HG02588 (cell line): ENCODE measurements around the gene SEC14L1.
"Not testable (repeated sequence)": the region's sequence is repeated elsewhere in the genome, so short reads cannot be mapped to it uniquely, and the experiment has no call there.

ENCODE experiments used
- ATAC-seq: cut with Tn5 transposase; IDR thresholded peaks from one replicate; pipeline ENCODE4 v1.9.1; 2021; ENCODE audit warnings: mild to moderate bottlenecking, moderate library complexity; ENCODE audit not compliant: unreplicated experiment

SEC14L1 gene

GRCh38 chr17:77140166-77140877 is 447 bp upstream of the SEC14L1 start:
- peak; percentile 83 for ATAC-seq

DNA sequence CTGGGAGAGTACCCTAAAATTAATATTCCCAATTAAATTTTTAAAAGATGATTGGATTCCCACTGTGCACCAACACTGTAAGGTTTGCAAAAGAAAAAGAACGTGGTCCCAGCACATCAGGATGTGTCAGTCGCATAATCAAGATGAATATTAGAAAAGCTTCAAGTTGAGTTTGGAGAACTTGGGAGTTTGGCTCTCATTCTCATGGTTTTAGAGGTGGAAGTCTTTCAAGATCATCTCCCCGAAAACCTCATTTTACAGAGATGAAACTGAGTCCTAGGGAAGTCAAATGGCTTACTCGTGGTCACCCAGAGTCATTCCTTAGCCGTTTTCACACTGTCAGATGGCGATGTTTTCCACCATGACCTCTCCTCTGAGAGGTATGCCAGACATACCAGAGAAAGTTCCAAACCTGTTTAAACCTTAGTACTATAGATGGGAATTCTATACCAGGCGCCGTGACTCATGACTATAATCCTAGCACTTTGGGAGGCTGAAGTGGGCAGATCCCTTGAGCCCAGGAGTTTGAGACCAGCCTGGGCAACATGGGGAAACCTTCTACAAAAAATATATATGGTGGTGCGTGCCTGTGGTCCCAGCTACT is 1.2 kb downstream of the SEC14L1 start:
- ATAC-seq: no peak

DNA sequence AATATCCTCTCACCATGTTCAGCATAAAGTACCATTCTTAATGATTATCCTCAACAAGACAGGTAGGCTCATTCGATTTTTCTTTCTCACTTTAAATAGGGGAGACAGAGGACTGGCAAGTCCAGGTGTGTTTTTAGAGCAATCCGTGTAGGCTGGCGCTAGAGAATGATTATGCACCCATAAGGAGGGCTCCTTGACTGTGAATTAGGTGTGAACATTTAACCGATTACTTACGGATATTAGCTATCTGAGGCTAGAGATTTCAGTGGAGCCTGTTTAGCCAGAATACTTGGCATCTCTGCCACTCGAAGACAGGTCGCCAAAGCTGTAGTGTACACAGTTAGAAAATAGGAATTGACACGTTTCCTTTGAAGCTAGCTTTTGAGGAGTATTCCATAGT is 1.9 kb downstream of the SEC14L1 start:
- no peak for ATAC-seq

DNA sequence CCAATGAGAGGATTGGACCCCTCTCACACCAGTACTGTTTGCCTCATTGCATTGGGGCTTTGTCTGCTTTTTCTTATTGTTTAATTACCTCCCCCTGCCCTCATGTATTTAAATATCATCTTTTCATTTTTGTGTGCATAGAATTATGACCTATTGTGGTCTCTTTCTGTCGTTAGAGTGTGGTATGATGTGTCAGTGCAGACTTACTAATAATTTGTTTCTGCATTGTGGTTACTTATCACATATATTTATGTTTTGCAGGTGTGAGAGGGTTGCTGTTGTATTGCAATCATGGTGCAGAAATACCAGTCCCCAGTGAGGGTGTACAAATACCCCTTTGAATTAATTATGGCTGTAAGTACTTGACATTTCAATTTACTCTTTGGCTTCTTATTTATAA is 2.5 kb downstream of the SEC14L1 start:
- no peak for ATAC-seq

DNA sequence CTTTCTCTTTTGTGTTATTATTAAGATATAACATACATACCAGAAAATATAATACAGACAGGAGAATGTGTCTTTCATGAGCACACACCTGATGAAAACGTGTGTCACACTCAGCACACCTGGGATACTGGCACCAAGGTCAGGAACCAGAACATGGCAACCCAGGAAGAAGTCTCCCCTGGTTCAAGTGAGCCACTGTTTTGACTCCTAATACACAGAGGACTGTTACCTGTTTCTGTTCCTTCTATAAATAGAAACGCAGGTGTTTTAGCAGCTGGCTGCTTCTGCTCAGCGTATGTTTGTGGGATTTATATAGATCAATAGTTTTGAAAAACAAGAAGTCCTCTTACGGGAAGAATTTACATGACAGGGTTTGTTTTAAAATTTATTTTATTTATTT is 3.5 kb downstream of the SEC14L1 start:
- ATAC-seq: no peak

GRCh38 chr17:77145224-77145611 is 4.4 kb downstream of the SEC14L1 start:
- no peak for ATAC-seq

DNA sequence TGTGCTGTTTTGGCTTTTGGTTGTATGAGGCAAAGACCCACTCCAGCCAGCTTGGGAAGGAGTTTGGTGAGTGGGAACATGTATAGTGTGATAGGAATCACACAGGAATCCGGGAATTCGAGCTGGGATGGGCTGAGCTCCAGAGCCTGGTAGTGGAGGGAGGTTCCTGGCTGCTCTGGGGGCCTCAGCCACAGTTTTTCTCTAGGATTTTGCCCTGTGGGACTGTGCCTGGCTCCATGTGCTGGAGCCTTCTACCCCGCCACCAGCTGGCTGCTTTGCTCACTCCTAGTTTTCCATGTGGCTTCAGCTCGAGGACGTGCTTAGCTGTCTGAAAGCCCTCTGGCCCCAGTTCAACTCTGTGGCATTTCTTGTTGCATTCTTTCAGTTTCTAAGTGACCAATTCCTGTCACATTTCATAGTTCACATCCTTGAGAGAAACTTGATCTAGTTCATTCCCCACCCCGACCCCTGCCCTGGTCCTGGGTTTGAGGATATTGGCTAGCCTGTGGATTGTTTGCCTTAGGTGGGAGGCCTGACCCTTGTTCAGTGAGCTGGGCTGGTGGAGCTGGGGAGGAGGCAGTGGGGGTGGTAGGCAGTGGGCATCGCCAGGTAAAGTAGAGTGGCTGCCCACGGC is 5.0 kb downstream of the SEC14L1 start:
- ATAC-seq: no peak

GRCh38 chr17:77146246-77146632 is 5.5 kb downstream of the SEC14L1 start:
- ATAC-seq: no peak

DNA sequence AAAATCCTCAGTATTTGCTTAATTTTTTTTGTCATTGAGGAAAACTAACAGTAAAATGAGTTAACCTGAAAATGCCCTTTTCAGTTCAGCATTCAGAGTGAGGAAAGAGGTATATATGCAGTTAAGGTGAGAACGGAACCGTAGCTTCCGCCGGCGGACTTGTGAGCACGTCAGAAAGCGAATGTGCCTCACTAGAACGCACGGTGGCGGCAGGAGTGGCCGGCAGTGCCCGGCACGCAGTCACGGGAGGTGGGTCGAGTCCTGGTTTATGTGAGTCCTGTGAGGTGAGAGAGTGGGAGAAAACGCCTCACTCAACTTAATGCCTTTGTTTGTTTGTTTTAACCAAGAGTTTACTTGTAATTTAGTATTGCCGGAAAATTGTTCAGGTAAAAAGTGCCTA is 6.1 kb downstream of the SEC14L1 start:
- no peak for ATAC-seq

GRCh38 chr17:77147357-77147801 is 6.6 kb downstream of the SEC14L1 start:
- no peak for ATAC-seq

- no peak for ATAC-seq
Observed at GRCh38 chr17:77148077-77148939, 7.5 kb downstream of the SEC14L1 start.

- ATAC-seq: no peak
Observed at GRCh38 chr17:77148940-77149510, 8.3 kb downstream of the SEC14L1 start.

GRCh38 chr17:77150196-77150595 is 9.4 kb downstream of the SEC14L1 start:
- ATAC-seq: no peak

- ATAC-seq: no peak
Observed at GRCh38 chr17:77151186-77151585, 10.4 kb downstream of the SEC14L1 start.

DNA sequence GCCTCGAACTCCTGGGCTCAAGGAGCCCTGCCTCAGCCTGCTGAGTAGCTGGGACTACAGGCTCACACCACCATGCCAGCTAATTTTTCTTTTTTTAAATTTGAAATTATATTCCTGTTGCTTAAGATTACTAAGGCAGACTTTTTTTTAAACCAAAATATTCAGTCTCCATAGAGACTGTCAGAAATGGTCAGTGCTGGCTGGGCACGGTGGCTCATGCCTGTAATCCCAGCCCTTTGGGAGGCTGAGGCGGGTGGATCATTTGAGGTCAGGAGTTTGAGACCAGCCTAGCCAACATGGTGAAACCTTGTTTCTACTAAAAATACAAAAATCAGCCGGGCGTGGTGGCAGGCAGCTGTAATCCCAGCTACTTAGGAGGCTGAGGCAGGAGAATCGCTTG is 11.3 kb downstream of the SEC14L1 start:
- ATAC-seq: not testable (repeated sequence)

DNA sequence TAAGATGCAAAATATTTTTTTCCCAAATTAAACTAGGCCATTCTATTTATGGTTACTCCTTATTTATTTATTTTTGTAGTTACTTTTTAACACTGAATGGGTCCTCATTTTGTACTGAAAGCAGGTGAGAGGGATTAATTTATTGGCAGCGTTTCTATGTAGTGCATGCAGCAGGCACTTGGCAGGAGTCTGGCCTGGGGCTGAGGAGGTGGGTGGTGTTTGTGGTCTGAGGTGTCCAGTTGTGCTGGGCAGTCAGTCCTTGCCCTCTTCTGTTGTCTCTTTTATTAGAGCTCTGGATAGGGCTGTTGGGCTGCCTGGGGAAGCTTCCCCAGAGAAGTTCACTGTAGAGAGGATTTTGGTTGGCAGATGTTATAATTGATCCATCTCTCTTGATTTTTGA is 12.7 kb downstream of the SEC14L1 start:
- no peak for ATAC-seq

- ATAC-seq: no peak
Observed at GRCh38 chr17:77153999-77154586, 13.3 kb downstream of the SEC14L1 start.

- ATAC-seq: no peak
Observed at GRCh38 chr17:77155125-77155524, 14.4 kb downstream of the SEC14L1 start.

DNA sequence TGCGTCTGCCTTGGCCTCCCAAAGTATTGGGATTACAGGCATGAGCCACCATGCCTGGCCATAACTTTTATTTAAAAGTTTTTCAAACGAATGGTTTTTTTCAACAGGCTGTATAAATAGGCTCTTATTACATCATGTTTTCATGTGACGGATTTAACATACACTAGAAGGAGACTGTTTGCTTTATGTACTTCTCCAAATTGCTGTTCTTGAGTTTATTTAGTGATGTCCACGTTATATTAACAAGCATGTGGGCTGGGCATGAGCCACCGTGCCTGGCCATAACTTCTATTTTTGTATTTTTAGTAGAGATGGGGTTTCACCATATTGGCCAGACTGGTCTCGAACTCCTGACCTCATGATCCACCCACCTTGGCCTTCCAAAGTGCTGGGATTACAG is 17.0 kb downstream of the SEC14L1 start:
- ATAC-seq: not testable (repeated sequence)

GRCh38 chr17:77160091-77160874 is 19.5 kb downstream of the SEC14L1 start:
- no peak for ATAC-seq
